ENCODE results near the gene ERC2.

DNA sequence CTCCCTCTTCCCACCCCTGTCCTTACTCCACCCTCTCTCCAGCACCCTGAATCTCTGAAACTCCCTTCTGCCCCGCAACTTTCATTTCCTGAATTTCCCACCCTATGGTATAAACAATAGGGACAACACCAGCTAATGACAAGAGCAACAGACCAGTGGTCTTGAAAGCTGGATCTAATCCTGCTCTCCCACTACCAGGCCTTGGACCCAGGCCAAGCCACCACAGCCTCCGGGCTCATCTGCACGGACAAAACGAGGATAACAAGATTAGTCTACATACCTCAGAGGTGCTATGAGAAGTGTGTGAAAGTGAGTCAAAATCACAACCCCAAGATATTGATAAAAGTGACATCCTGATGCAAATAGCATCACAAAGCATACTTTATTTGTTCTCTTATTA lies 128.6 kb downstream of the ERC2 start:
- TF ChIP-seq POLR2A (IDR thresholded peaks at IDR 0.05; ENCODE audit: low read depth, low read length) (no peak), POLR2AphosphoS5 (IDR thresholded peaks at IDR 0.05; ENCODE audit: low read depth, low read length) (no peak)

All from GM12892 (cell line).